ENCODE results near the gene LRRC23. TPM values are rescaled to one million over a fixed set of nuclear protein-coding genes. Genes with fewer than 3 reads are reported as not detected.
A peak's percentile ranks its signal among the peaks of the same experiment; 100 is the strongest.

LRRC23 gene
- total and polyA plus RNA-seq, 9 of the 15 experiments (the other 6 are each of a cell fraction or from before 2014, with no cell fraction given): 2.2 to 7.0 (median 3.0) TPM

DNA sequence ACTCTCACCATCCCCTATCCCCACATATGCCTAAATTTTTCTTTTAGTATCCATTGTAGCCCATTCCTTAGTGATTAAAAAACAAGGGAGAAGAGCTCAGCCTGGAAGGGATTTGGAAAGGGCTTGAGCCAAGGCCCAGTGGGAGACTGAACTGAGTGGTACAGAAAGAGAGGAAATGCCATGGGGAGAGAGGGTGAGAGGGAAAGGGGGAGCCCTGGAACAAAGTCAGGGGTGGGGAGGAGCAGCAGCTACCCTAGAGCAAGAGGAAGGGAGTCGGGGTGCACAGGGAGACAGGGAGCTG, 20.6 kb downstream of the LRRC23 start (continued):
- TF ChIP-seq SIRT6 (IDR thresholded peaks at IDR 0.05; ENCODE audit: low read depth, low read length): no peak
- TF ChIP-seq PPARD (CRISPR knock-in tag; IDR thresholded peaks at IDR 0.05): no peak
- TF ChIP-seq NONO (IDR thresholded peaks at IDR 0.05; ENCODE audit: low read depth in 2 of 2, low read length in 1 of 2): no peak

DNA sequence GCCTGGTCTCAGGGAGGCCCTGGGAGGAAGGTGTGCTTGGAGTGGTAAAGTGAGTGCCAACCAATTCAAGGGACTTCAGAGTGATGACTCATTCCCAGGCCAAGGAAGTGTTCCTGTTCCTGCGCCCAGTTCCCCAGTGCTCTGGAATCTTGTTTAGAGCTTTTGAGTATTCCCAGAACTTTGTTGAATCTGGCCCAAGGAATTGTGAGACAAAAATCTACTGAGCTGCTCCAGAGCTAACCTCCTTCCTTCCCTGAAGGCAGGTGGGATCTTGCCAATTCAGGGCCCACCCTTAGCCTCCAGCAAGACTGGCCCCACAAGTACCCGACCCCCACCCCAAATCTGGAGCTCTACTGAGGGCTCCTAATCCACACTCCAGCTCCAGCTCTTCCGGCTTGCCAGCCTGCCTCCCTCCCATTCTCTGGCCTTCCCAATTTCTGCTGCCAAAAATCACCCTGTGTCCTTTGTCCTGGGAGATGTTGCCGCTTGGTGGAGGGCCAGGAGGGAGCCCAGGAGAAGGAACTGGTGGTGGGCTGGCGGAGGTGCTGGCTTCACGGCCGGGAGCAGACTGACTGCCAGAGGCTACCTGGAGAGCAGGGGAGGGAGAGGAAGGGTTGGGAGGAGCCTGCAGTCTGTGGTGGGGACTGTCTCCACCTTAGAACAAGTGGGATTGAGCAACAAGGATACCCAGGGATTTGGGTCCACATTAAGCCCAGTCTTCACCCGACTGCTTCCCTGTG, 21.1 kb downstream of the LRRC23 start:
- Histone ChIP-seq H3K4me1 (replicated peaks in 1 of 2; ENCODE audit: control insufficient read depth in 2 of 2, insufficient read depth in 2 of 2, low read length in 2 of 2) (peaks cover 31 to 40% of the 10 kb centered on the region in 2 experiments; a peak in 4 of 5 replicates), H3K27ac (ENCODE audit: extremely low read depth, low read depth, low read length) (peak overlapping the region; percentile 39; the same call in 2 of the 3 replicates), H3K4me3 (no peak overlapping the region), H3K36me3 (ENCODE audit: control insufficient read depth, insufficient read depth, low read length) (peaks cover 9% of the 10 kb centered on the region; the same call in 1 of the 3 replicates), H3K4me2 (ENCODE audit: insufficient read depth, low read length) (no peak overlapping the region; the same call in 1 of the 2 replicates), H2AFZ (ENCODE audit: low read depth, low read length) (peak overlapping the region; percentile 57; the same call in 1 of the 2 replicates), H3K9me1 (ENCODE audit: control insufficient read depth, insufficient read depth, low read length) (peaks cover 4% of the 10 kb centered on the region), H3K27me3 (ENCODE audit: control insufficient read depth in 2 of 2, insufficient read depth in 2 of 2, low read length in 2 of 2) (no peaks in the 10 kb centered on the region), H4K20me1 (replicated peaks; ENCODE audit: control insufficient read depth, insufficient read depth, low read length) (no peaks in the 10 kb centered on the region), H3K9me3 (replicated peaks; ENCODE audit: control insufficient read depth, insufficient read depth, low read depth, low read length) (no peaks in the 10 kb centered on the region), H3K79me2 (ENCODE audit: control insufficient read depth, insufficient read depth, low read length) (peaks cover 28% of the 10 kb centered on the region), H3K9ac (ENCODE audit: insufficient read depth in 1 of 2, low read depth in 2 of 2, low read length in 2 of 2) (peak overlapping the region in 1 of 2 experiments; percentile 81; a peak in 2 of 4 replicates)
- ChIA-PET CTCF (ENCODE audit: low intra/inter-chr PET ratio) (no interaction called here), POLR2A (interaction anchor here (0.6 to 4.0 kb wide), 17 partner anchors 9 to 258 kb away, joined by 3 to 29 read pairs (median 4); partner anchors contain the start of genes C12orf57, RNU7-1 and SPSB2)
- in situ Hi-C loops (cut with MboI) (no loop called here), intact Hi-C loops (cut with micrococcal nuclease) (loop anchor here (2.0 to 5.0 kb wide), 2 partner anchors 19 to 117 kb away; partner anchors contain the start of gene C12orf57)
- 44% methylated on average over 6 of the region's 8 CpGs for WGBS (ENCODE audit: insufficient coverage, low coverage, missing lambda C conversion rate)
- ATAC-seq: no peak
- peak; percentile 55 for FAIRE-seq
- DNase-seq (ENCODE audit: extremely low read depth in 1 of 4, low spot score in 3 of 4): no peak
- BruUV-seq (replicated peaks): no TSS peak
- TF ChIP-seq NEUROD1 (IDR thresholded peaks at IDR 0.05; ENCODE audit: borderline replicate concordance, low read depth, low read length, partially characterized antibody) (peak; percentile 60), TOE1 (IDR thresholded peaks at IDR 0.05; ENCODE audit: borderline replicate concordance) (peak; percentile 35; the same call in 1 of the 2 replicates), TOE1 (CRISPR knock-in tag; IDR thresholded peaks at IDR 0.05; ENCODE audit: borderline replicate concordance, low read depth) (no peak), NR2F6 (CRISPR knock-in tag; IDR thresholded peaks at IDR 0.05) (no peak)
- TF ChIP-seq, protein P1, sequence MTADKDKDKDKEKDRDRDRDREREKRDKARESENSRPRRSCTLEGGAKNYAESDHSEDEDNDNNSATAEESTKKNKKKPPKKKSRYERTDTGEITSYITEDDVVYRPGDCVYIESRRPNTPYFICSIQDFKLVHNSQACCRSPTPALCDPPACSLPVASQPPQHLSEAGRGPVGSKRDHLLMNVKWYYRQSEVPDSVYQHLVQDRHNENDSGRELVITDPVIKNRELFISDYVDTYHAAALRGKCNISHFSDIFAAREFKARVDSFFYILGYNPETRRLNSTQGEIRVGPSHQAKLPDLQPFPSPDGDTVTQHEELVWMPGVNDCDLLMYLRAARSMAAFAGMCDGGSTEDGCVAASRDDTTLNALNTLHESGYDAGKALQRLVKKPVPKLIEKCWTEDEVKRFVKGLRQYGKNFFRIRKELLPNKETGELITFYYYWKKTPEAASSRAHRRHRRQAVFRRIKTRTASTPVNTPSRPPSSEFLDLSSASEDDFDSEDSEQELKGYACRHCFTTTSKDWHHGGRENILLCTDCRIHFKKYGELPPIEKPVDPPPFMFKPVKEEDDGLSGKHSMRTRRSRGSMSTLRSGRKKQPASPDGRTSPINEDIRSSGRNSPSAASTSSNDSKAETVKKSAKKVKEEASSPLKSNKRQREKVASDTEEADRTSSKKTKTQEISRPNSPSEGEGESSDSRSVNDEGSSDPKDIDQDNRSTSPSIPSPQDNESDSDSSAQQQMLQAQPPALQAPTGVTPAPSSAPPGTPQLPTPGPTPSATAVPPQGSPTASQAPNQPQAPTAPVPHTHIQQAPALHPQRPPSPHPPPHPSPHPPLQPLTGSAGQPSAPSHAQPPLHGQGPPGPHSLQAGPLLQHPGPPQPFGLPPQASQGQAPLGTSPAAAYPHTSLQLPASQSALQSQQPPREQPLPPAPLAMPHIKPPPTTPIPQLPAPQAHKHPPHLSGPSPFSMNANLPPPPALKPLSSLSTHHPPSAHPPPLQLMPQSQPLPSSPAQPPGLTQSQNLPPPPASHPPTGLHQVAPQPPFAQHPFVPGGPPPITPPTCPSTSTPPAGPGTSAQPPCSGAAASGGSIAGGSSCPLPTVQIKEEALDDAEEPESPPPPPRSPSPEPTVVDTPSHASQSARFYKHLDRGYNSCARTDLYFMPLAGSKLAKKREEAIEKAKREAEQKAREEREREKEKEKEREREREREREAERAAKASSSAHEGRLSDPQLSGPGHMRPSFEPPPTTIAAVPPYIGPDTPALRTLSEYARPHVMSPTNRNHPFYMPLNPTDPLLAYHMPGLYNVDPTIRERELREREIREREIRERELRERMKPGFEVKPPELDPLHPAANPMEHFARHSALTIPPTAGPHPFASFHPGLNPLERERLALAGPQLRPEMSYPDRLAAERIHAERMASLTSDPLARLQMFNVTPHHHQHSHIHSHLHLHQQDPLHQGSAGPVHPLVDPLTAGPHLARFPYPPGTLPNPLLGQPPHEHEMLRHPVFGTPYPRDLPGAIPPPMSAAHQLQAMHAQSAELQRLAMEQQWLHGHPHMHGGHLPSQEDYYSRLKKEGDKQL (CRISPR knock-in tag; IDR thresholded peaks at IDR 0.05; ENCODE audit: borderline replicate concordance): no peak
- TF ChIP-seq, protein P2, sequence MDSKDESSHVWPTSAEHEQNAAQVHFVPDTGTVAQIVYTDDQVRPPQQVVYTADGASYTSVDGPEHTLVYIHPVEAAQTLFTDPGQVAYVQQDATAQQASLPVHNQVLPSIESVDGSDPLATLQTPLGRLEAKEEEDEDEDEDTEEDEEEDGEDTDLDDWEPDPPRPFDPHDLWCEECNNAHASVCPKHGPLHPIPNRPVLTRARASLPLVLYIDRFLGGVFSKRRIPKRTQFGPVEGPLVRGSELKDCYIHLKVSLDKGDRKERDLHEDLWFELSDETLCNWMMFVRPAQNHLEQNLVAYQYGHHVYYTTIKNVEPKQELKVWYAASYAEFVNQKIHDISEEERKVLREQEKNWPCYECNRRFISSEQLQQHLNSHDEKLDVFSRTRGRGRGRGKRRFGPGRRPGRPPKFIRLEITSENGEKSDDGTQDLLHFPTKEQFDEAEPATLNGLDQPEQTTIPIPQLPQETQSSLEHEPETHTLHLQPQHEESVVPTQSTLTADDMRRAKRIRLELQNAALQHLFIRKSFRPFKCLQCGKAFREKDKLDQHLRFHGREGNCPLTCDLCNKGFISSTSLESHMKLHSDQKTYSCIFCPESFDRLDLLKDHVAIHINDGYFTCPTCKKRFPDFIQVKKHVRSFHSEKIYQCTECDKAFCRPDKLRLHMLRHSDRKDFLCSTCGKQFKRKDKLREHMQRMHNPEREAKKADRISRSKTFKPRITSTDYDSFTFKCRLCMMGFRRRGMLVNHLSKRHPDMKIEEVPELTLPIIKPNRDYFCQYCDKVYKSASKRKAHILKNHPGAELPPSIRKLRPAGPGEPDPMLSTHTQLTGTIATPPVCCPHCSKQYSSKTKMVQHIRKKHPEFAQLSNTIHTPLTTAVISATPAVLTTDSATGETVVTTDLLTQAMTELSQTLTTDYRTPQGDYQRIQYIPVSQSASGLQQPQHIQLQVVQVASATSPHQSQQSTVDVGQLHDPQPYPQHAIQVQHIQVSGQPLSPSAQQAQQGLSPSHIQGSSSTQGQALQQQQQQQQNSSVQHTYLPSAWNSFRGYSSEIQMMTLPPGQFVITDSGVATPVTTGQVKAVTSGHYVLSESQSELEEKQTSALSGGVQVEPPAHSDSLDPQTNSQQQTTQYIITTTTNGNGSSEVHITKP (IDR thresholded peaks at IDR 0.05; ENCODE audit: partially characterized antibody): no peak
